ENCODE results near the gene ASB6.
A peak's percentile ranks its signal among the peaks of the same experiment; 100 is the strongest.

ASB6 gene

GRCh38 chr9:129598089-129598596, 43.8 kb downstream of the ASB6 start:
- Histone ChIP-seq H3K4me2 (ENCODE audit: low read length, poor library complexity, severe bottlenecking) (peak overlapping the region; percentile 94), H2BK5ac (ENCODE audit: low read depth, low read length, poor library complexity, severe bottlenecking) (peak overlapping the region; percentile 32), H3K18ac (ENCODE audit: low read depth in 1 of 2, low read length in 2 of 2) (peak overlapping the region; percentile 98 to 100), H3K9ac (ENCODE audit: low read length) (peak overlapping the region; percentile 86), H3K14ac (ENCODE audit: low read length in 2 of 2) (peak overlapping the region in 1 of 2 experiments; percentile 96), H2AK5ac (ENCODE audit: low read length, severe bottlenecking) (peak overlapping the region; percentile 92), H4K91ac (ENCODE audit: low read length) (peak overlapping the region; percentile 100), H2BK120ac (ENCODE audit: low read depth, low read length) (peak overlapping the region; percentile 93), H4K8ac (ENCODE audit: low read length) (peak overlapping the region; percentile 100), H2BK12ac (ENCODE audit: low read length in 2 of 2) (peak overlapping the region; percentile 85 to 93), H3K9me3 (ENCODE audit: control insufficient read depth, low read length) (no peaks in the 10 kb centered on the region), H3K4ac (ENCODE audit: low read depth in 1 of 2, low read length in 2 of 2) (peak overlapping the region; percentile 98 to 100), H2BK15ac (ENCODE audit: low read depth, poor library complexity, severe bottlenecking) (peak overlapping the region; percentile 38), H3K4me1 (ENCODE audit: control insufficient read depth, insufficient read depth, low read depth, low read length) (peaks cover 24% of the 10 kb centered on the region), H3K27me3 (ENCODE audit: control insufficient read depth in 1 of 2, insufficient read depth in 1 of 2, low read length in 2 of 2) (no peaks in the 10 kb centered on the region), H3K36me3 (ENCODE audit: control insufficient read depth in 1 of 2, insufficient read depth in 2 of 2, low read depth in 1 of 2, low read length in 2 of 2) (no peaks in the 10 kb centered on the region), H3K23ac (ENCODE audit: low read length in 2 of 2) (peak overlapping the region in 1 of 2 experiments; percentile 86), H3K27ac (ENCODE audit: low read length, poor library complexity, severe bottlenecking) (peak overlapping the region; percentile 80), H3K4me3 (ENCODE audit: insufficient read depth in 1 of 2, low read depth in 1 of 2, low read length in 2 of 2) (peak overlapping the region in 1 of 2 experiments; percentile 71), H3K79me1 (replicated peaks; ENCODE audit: low read length, poor library complexity, severe bottlenecking) (no peaks in the 10 kb centered on the region), H2AFZ (ENCODE audit: low read depth, low read length) (no peak overlapping the region)
- no peak for DNase-seq
- 66% methylated on average over 11 of the region's 14 CpGs for WGBS

GRCh38 chr9:129597355-129598088, 44.4 kb downstream of the ASB6 start:
- Histone ChIP-seq H2BK15ac (ENCODE audit: low read depth, poor library complexity, severe bottlenecking) (peak overlapping the region; percentile 82), H3K9me3 (ENCODE audit: control insufficient read depth, low read length) (no peaks in the 10 kb centered on the region), H3K23ac (ENCODE audit: low read length in 2 of 2) (peak overlapping the region in 1 of 2 experiments; percentile 86), H3K14ac (ENCODE audit: low read length in 2 of 2) (peak overlapping the region; percentile 8 to 96), H3K18ac (ENCODE audit: low read depth in 1 of 2, low read length in 2 of 2) (peak overlapping the region; percentile 98 to 100), H3K27ac (ENCODE audit: low read length, poor library complexity, severe bottlenecking) (peak overlapping the region; percentile 80), H4K8ac (ENCODE audit: low read length) (peak overlapping the region; percentile 100), H2BK12ac (ENCODE audit: low read length in 2 of 2) (peak overlapping the region; percentile 85 to 93), H3K4ac (ENCODE audit: low read depth in 1 of 2, low read length in 2 of 2) (peak overlapping the region; percentile 98 to 100), H2BK5ac (ENCODE audit: low read depth, low read length, poor library complexity, severe bottlenecking) (peak overlapping the region; percentile 96), H3K4me3 (ENCODE audit: insufficient read depth in 1 of 2, low read depth in 1 of 2, low read length in 2 of 2) (peak overlapping the region; percentile 60 to 71), H3K27me3 (ENCODE audit: control insufficient read depth in 1 of 2, insufficient read depth in 1 of 2, low read length in 2 of 2) (no peaks in the 10 kb centered on the region), H2AFZ (ENCODE audit: low read depth, low read length) (no peak overlapping the region), H3K79me1 (replicated peaks; ENCODE audit: low read length, poor library complexity, severe bottlenecking) (no peaks in the 10 kb centered on the region), H2AK5ac (ENCODE audit: low read length, severe bottlenecking) (peak overlapping the region; percentile 92), H3K4me2 (ENCODE audit: low read length, poor library complexity, severe bottlenecking) (peak overlapping the region; percentile 94), H3K9ac (ENCODE audit: low read length) (peak overlapping the region; percentile 86), H3K4me1 (ENCODE audit: control insufficient read depth, insufficient read depth, low read depth, low read length) (peaks cover 19% of the 10 kb centered on the region), H4K91ac (ENCODE audit: low read length) (peak overlapping the region; percentile 100), H2BK120ac (ENCODE audit: low read depth, low read length) (peak overlapping the region; percentile 93), H3K36me3 (ENCODE audit: control insufficient read depth in 1 of 2, insufficient read depth in 2 of 2, low read depth in 1 of 2, low read length in 2 of 2) (no peaks in the 10 kb centered on the region)
- peak; percentile 78 for DNase-seq
- 5% methylated on average over 44 of the region's 57 CpGs for WGBS

GRCh38 chr9:129596541-129597331, 45.2 kb downstream of the ASB6 start:
- peak overlapping the region; percentile 83 for H3K27ac ChIP-seq (ENCODE audit: low read length, poor library complexity, severe bottlenecking)
- H2AFZ ChIP-seq (ENCODE audit: low read depth, low read length), result peak overlapping the region; percentile 20
- no peaks in the 10 kb centered on the region for H3K36me3 ChIP-seq (ENCODE audit: control insufficient read depth in 1 of 2, insufficient read depth in 2 of 2, low read depth in 1 of 2, low read length in 2 of 2)
- H3K23ac ChIP-seq (ENCODE audit: low read length in 2 of 2), result peak overlapping the region in 1 of 2 experiments; percentile 14
- peak overlapping the region; percentile 38 to 89 for H2BK12ac ChIP-seq (ENCODE audit: low read length in 2 of 2)
- no peaks in the 10 kb centered on the region for H3K27me3 ChIP-seq (ENCODE audit: control insufficient read depth in 1 of 2, insufficient read depth in 1 of 2, low read length in 2 of 2)
- peak overlapping the region; percentile 99 for H4K8ac ChIP-seq (ENCODE audit: low read length)
- peak overlapping the region; percentile 92 to 93 for H3K18ac ChIP-seq (ENCODE audit: low read depth in 1 of 2, low read length in 2 of 2)
- H3K9ac ChIP-seq (ENCODE audit: low read length), result peak overlapping the region; percentile 84
- peak overlapping the region; percentile 85 for H2AK5ac ChIP-seq (ENCODE audit: low read length, severe bottlenecking)
- H4K91ac ChIP-seq (ENCODE audit: low read length), result peak overlapping the region; percentile 96
- peak overlapping the region; percentile 9 for H2BK5ac ChIP-seq (ENCODE audit: low read depth, low read length, poor library complexity, severe bottlenecking)
- WGBS, result 5% methylated on average over 27 of the region's 33 CpGs
- no peaks in the 10 kb centered on the region for H3K79me1 ChIP-seq (replicated peaks; ENCODE audit: low read length, poor library complexity, severe bottlenecking)
- peak overlapping the region; percentile 93 for H2BK120ac ChIP-seq (ENCODE audit: low read depth, low read length)
- peak overlapping the region; percentile 60 to 62 for H3K4me3 ChIP-seq (ENCODE audit: insufficient read depth in 1 of 2, low read depth in 1 of 2, low read length in 2 of 2)
- no peaks in the 10 kb centered on the region for H3K9me3 ChIP-seq (ENCODE audit: control insufficient read depth, low read length)
- H3K4ac ChIP-seq (ENCODE audit: low read depth in 1 of 2, low read length in 2 of 2), result peak overlapping the region; percentile 72 to 97
- peaks cover 24% of the 10 kb centered on the region for H3K4me1 ChIP-seq (ENCODE audit: control insufficient read depth, insufficient read depth, low read depth, low read length)
- H3K4me2 ChIP-seq (ENCODE audit: low read length, poor library complexity, severe bottlenecking), result peak overlapping the region; percentile 92
- H2BK15ac ChIP-seq (ENCODE audit: low read depth, poor library complexity, severe bottlenecking), result peak overlapping the region; percentile 84
- peak overlapping the region in 1 of 2 experiments; percentile 77 for H3K14ac ChIP-seq (ENCODE audit: low read length in 2 of 2)
- peak; percentile 84 for DNase-seq

All from mesenchymal stem cell (in vitro differentiated cells and primary cell).